ENCODE data around the gene STAT3.
"Not testable (repeated sequence)": the region's sequence is repeated elsewhere in the genome, so short reads cannot be mapped to it uniquely, and the experiment has no call there.

The STAT3 gene

DNA sequence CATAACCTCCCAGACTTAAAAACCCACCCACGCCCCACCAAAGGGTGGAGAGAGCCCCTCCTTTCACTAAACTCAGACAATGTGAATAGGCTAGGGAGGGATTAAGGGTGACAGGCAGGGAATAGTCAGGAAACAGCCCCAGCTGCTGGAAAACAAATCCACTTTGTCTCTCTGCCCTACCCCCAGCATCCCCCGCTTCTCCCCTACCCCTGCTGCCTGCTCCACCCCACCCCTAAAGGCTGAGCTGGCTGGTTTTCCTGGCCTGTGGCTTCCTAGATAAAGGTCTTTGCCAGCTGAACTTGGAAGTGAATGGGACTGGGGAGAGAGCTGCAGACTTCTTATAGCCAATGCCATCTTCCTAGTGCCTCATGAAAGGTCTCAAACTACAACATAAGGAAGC is 19.8 kb upstream of the STAT3 start:
- no peak for DNase-seq

GRCh38 chr17:42407289-42407836 is 19.1 kb upstream of the STAT3 start:
- DNase-seq: peak; percentile 40

DNA sequence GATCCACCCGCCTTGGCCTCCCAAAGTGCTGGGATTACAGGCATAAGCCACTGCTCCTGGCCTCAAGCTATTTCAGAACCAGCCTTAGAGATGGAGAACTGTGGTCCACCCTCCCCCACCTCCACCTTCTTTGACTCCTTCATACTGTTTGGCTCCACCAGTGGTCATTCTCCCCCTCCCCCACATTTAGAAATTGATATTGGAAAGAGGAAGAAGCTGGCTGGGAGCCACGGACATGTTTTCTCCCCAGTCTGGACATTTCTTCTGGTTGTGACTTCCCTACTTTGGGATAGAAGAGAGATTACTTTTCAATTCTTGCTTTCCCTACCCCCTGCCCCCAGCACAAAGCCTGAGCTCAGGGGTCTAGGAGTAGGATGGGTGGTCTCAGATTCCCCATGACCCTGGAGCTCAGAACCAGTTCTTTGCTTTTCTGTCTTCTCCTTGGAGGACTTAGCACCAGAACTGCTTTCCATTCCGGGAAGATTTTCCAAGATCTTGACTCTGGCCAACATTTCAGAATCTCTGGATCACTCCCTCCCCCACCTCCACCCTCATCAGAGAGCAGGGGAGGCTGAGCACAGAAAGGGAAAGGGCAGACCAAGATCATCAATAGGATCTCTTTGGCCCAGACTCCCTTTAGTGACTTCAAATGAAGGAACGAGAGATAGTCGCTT is 18.5 kb upstream of the STAT3 start:
- no peak for DNase-seq

DNA sequence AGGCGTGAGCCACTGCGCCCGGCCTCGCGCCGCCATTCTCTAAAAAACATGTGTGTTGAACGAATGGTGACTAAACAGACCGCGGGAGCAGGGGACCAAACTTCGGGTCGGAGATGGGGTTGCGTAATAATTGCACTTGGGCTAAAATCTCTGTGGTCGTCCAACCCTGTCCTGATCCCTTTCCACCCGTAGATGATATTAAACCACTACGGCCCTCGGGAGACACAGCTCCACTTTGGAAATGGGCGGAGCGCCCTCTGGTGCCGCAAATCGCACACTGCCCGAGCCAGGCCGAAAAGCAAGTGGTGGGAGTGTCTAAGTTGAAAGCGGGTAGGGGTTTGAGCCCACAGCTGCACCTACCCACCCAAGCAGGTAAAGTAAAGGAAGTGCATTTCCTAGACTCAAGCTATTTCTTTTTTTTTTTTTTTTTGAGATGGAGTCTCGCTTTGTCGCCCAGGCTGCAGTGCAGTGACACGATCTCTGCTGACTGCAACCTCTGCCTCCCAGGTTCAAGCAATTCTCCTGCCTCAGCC is 17.8 kb upstream of the STAT3 start:
- peak; percentile 61 for DNase-seq

GRCh38 chr17:42405076-42405475 is 16.8 kb upstream of the STAT3 start:
- no peak for DNase-seq

DNA sequence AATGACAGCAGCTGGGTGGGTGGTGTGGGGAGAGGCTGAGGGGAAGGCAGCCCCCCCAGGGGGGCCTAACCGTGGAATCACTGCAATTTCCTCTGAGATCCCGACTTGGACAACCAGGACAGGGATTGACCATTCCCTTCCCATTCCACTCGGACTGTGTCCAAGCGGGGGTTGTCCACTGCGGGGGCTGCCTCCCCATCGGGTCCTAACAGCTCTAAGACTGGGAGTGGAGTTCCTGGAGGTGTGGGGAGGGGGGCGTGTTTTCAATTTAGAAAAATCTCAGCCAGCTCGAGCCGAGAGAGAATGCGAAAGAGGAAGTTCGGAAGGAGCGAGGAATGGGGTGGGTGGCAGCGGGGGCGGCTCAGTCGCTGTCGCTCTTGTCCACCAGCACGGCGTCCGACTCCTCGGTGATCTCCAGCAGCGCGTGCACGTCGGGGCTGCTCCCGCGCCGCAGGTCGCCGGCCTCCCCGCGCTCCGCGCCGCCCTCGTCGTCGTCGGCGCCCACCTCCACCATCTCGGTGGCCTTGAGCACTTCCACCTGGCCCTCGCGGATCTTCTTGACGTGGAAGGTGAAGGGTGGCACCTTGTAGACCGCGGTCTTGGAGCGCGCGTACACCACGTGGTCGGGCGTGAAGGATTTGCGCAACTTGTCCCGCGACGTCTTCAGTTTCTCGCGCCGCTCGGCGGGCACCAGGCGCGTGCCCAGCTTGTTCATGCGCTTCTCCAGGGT is 16.2 kb upstream of the STAT3 start:
- no peak for DNase-seq

- no peak for DNase-seq
Observed at GRCh38 chr17:42403150-42403549, 14.9 kb upstream of the STAT3 start.

DNA sequence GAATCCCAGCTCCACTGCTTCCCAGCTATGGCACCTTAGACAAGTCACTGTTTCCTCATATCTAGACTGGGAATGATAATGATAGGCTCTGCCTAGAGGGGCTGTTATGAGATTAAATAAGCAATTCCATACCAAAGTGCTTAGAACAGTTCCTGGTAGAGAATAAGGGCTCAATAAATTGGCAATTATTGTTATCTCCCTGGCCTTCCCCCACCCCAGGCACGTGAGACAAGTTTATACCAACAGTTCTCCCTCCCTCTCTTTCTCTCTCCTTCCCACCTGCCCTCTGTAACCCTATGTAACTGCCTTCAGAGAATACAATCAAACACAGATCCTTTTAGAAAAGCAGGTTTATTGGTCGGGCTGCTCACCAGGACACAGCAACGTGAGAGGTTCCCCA is 13.9 kb upstream of the STAT3 start:
- DNase-seq: no peak

DNA sequence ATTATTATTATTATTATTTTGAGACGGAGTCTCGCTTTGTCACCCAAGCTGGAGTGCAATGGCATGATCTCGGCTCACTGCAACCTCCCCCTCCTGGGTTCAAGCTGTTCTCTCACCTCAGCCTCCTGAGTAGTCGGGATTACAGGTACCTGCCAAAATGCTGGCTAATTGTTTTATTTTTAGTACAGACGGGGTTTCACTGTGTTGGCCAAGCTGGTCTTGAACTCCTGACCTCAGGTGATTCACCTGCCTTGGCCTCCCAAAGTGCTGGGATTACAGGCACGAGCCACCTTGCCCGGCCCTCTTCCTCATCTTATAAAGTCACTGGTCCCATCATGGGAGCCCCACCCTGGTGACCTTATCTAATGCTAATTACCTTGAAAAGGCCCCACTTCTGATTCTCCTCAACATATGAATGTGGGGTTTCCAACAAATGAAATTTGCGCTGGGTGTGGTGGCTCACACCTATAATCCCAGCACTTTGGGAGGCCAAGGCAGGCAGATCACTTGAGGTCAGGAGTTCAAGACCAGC is 12.7 kb upstream of the STAT3 start:
- not testable (repeated sequence) for DNase-seq

- no peak for DNase-seq
Observed at GRCh38 chr17:42399948-42400843, 12.0 kb upstream of the STAT3 start.

DNA sequence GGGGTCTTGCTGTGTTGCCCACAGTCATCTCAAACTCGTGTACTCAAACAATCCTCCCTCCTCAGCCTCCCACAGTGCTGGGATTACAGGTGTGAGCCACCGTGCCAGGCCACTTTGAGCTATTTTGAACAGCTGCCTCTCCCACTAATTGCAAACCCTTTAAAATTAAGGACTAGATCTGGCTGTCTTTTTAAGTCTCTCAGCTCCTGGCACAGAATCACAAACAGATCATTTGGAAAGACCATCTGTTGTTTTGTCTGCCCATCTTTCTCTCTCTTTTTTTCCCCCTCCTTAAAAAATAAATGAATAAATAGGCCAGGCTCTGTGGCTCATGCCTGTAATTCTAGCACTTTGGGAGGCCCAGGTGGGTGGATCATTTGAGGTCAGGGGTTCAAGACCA is 10.9 kb upstream of the STAT3 start:
- no peak for DNase-seq

- not testable (repeated sequence) for DNase-seq
Observed at GRCh38 chr17:42395601-42396000, 7.4 kb upstream of the STAT3 start.

- no peak for DNase-seq
Observed at GRCh38 chr17:42394838-42395237, 6.6 kb upstream of the STAT3 start.

DNA sequence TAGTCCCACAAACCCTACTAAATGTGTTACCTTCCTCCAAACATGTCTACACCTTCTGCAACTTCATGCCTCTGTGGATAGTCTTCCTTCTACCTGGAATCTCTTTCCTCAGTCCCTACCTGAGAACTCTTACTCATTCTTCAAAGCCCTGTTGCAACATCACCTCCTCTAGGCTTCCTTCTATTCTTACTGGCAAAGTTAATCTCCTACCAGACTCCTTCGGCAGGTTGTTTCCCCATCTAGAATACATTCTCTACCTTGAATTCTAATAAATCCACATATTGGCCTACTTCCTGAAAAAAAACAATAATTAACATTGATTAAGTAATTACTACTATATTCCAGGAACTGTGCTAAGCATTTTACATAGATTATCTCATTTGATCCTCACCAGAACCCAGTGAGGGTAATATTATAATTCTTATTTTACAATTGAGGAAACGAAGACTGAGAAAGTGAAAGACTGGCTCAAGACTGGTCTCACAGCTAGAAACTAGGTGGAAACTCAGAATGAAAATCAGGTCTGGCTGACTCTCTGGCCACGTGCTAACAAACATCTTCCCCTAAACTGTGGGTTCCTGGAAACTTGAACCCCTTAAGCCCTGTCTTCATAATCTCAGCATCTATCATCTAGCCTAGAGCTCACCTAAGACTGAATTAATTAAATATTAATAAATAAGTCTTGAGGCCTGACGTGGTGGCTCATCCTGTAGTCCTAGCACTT is 4.6 kb upstream of the STAT3 start:
- DNase-seq: no peak

DNA sequence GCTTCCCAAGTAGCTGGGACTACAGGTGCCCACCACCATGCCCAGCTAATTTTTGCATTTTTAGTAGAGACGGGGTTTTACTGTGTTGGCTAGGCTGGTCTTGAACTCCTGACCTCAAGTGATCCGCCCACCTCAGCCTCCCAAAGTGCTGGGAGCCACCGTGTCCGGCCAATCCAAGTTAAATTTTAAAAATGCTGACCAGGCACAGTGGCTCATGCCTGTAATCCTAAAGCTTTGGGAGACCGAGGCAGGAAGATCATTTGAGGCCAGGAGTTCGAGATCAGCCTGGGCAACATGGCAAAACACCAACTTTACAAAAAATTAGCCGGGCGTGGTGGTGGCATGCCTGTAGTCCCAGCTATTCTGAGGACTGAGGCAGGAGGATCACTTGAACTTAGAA is 3.2 kb upstream of the STAT3 start:
- DNase-seq: not testable (repeated sequence)

- no peak for DNase-seq
Observed at GRCh38 chr17:42389899-42390298, 1.7 kb upstream of the STAT3 start.

GRCh38 chr17:42389135-42389417 is 834 bp upstream of the STAT3 start:
- DNase-seq: no peak

GRCh38 chr17:42387661-42388380 is 421 bp downstream of the STAT3 start:
- no peak for DNase-seq

DNA sequence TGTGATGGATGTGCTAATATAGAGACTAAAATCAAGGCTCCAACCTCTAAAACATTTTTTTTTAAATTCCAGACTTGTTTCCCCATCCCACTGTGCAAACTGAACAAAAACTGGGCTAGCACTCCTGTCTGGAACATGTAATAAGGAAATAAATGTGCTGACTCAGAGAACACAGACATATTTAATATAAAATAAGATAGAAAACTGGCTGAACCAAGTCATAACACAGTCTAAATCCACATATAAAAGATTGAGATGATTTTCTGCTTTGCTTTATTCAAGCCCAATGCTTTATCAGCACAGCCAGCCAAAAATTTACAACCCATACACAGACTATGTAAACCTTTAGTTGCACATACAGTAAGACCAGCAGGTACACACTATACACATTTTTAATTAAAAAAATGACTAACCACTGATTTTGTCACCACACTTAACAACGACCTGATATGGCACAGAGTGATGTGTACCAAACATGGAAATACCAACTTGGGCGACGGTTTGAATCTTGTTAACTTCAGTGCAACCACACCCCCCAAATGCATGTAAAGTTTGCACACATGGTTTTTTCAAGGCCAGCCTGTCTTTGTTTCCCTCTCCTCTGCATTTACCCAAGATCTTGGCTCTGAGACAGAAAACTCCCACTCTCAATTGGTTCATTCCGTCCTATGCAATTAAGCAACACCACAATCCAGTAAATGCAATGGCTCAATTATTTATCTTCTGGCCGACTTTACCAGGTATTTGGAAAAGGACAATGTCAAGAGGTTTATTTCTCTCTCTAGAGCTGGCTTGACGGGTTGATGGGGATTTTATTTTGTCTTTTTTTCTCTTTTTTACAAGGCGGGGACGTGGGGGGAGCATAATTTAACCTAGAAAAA is 1.2 kb downstream of the STAT3 start:
- peak; percentile 65 for DNase-seq

GRCh38 chr17:42381898-42382297 is 6.3 kb downstream of the STAT3 start:
- DNase-seq: no peak

GRCh38 chr17:42380935-42381334 is 7.3 kb downstream of the STAT3 start:
- DNase-seq: no peak
